GM12878 (cell line): Measurements from ENCODE around the gene PDZD8. TPM values are rescaled to one million over a fixed set of nuclear protein-coding genes. Genes with fewer than 3 reads are reported as not detected.

Experiments used
- ATAC-seq: fragments of 200-7000 bp; cut with Tn5 transposase; 3 replicates; pipeline ENCODE4 v1.9.1; 2020; ENCODE audit warnings: mild to moderate bottlenecking, moderate library complexity
- BruUV-seq: library from RNA; stranded (reverse); fragments of 400-500 nt; replicated peaks from 2 replicates; lab custom pipeline; 2021; lab: Mats Ljungman, UMichigan
- CTCF ChIA-PET: fragments of 300-600 bp; sonication (Branson Sonifier 250); formaldehyde crosslinking; extraction: SDS; loops from one replicate; lab custom pipeline; 2021; ENCODE audit warnings: inconsistent platforms; lab: Yijun Ruan, JAX
- POLR2A ChIA-PET: fragments of 350-600 bp; formaldehyde crosslinking; extraction: SDS; loops from one replicate; lab custom pipeline; 2021; ENCODE audit warnings: inconsistent platforms; lab: Charles Lee
- RAD21 ChIA-PET: fragments of 300-600 bp; sonication (Branson Sonifier 250); formaldehyde crosslinking; loops from one replicate; lab custom pipeline; 2023; ENCODE audit warnings: antibody characterized with exemption; ENCODE audit not compliant: unreplicated experiment; lab: Charles Lee
- SMC1A ChIA-PET: fragments of 300-600 bp; sonication (Branson Sonifier 250); formaldehyde crosslinking; loops from one replicate; lab custom pipeline; 2023; ENCODE audit not compliant: unreplicated experiment, uncharacterized antibody; lab: Charles Lee
- DNase-seq: peaks from one replicate; pipeline ENCODE4 v3.0.0-alpha.2; 2011; ENCODE audit warnings: low read depth, low spot score
- FAIRE-seq: peaks from 3 replicates; lab custom pipeline; 2011; peaks lifted over from hg19 to GRCh38; lab: Jason Lieb, UNC
- H2AFZ ChIP-seq: 2 replicates; pipeline ENCODE4 v1.6.0; 2011; ENCODE audit warnings: low read depth, low read length, control low read depth; ENCODE audit not compliant: control insufficient read depth
- H3K27ac ChIP-seq: 2 replicates; pipeline ENCODE4 v1.5.1; 2011; ENCODE audit warnings: control low read depth; ENCODE audit not compliant: control insufficient read depth, insufficient read depth
- H3K27me3 ChIP-seq, 2 experiments: replicated peaks in 1 of 2; 2 replicates each; pipeline versions ENCODE4 v1.6.0 to v1.6.1; 2011; ENCODE audit warnings: low read length in 1 of 2; ENCODE audit not compliant: control insufficient read depth in 2 of 2, insufficient read depth in 2 of 2
- H3K36me3 ChIP-seq, 2 experiments: 2 replicates each; pipeline ENCODE4 v1.5.1; 2011; ENCODE audit warnings: low read length in 1 of 2; ENCODE audit not compliant: control insufficient read depth in 2 of 2, insufficient read depth in 2 of 2
- H3K4me1 ChIP-seq: 2 replicates; pipeline ENCODE4 v1.6.1; 2011; ENCODE audit warnings: mild to moderate bottlenecking, low read length, moderate library complexity, mixed read lengths; ENCODE audit not compliant: control insufficient read depth, insufficient read depth
- H3K4me2 ChIP-seq: 2 replicates; pipeline ENCODE4 v1.6.0; 2011; ENCODE audit warnings: control low read depth; ENCODE audit not compliant: control insufficient read depth, insufficient read depth
- H3K4me3 ChIP-seq: fragments of 200-600 bp; sonication (generic); 2 replicates; pipeline ENCODE4 v1.5.1; 2016
- H3K79me2 ChIP-seq: 2 replicates; pipeline ENCODE4 v1.6.0; 2011; ENCODE audit warnings: low read length; ENCODE audit not compliant: control insufficient read depth, insufficient read depth
- H3K9ac ChIP-seq: 2 replicates; pipeline ENCODE4 v1.8.0; 2011; ENCODE audit warnings: low read length, control low read depth, mixed read lengths; ENCODE audit not compliant: control insufficient read depth, insufficient read depth
- H3K9me3 ChIP-seq: replicated peaks from 3 replicates; pipeline ENCODE4 v1.5.1; 2011; ENCODE audit warnings: mild to moderate bottlenecking, low read length; ENCODE audit not compliant: control insufficient read depth, insufficient read depth
- H4K20me1 ChIP-seq: 2 replicates; pipeline ENCODE4 v1.6.0; 2011; ENCODE audit not compliant: control insufficient read depth, insufficient read depth
- CHD2 ChIP-seq: IDR thresholded peaks from 2 replicates; pipeline ENCODE4 v1.6.1; 2011; ENCODE audit warnings: low read depth, low read length, improper control_type of control experiment, borderline replicate concordance
- EZH2 ChIP-seq: IDR thresholded peaks from 2 replicates; pipeline ENCODE4 v1.6.1; 2012; ENCODE audit warnings: low read depth, mild to moderate bottlenecking, control low read depth, inconsistent platforms, low read length, borderline replicate concordance; ENCODE audit not compliant: control insufficient read depth
- IKZF1 ChIP-seq: fragments of 450-650 bp; conservative IDR thresholded peaks from 2 replicates; pipeline ENCODE4 v1.6.1; 2017; ENCODE audit warnings: antibody characterized with exemption, mild to moderate bottlenecking
- NFIC ChIP-seq: IDR thresholded peaks from 2 replicates; pipeline ENCODE4 v1.6.1; 2012; ENCODE audit warnings: low read depth, mild to moderate bottlenecking, inconsistent platforms, low read length, moderate library complexity
- NR2C2 ChIP-seq: IDR thresholded peaks from 2 replicates; pipeline ENCODE4 v1.6.1; 2011; ENCODE audit warnings: borderline replicate concordance, low read depth; ENCODE audit not compliant: control insufficient read depth, insufficient read length
- POLR2A ChIP-seq: IDR thresholded peaks from 2 replicates; pipeline ENCODE4 v1.6.1; 2011; ENCODE audit warnings: low read depth, mild to moderate bottlenecking, low read length
- RCOR1 ChIP-seq: conservative IDR thresholded peaks from 2 replicates; pipeline ENCODE4 v1.6.1; 2012; ENCODE audit warnings: low read depth, low read length, improper control_type of control experiment
- SREBF2 ChIP-seq: IDR thresholded peaks from 2 replicates; pipeline ENCODE4 v1.6.1; 2012; ENCODE audit warnings: mild to moderate bottlenecking, low read length
- TARDBP ChIP-seq: IDR thresholded peaks from 2 replicates; pipeline ENCODE4 v1.6.1; 2016; ENCODE audit warnings: borderline replicate concordance
- YBX1 ChIP-seq: fragments of 450-650 bp; IDR thresholded peaks from 2 replicates; pipeline ENCODE4 v1.6.1; 2016; ENCODE audit warnings: antibody characterized with exemption
- YY1 ChIP-seq: IDR thresholded peaks from 2 replicates; pipeline ENCODE4 v1.6.1; 2011; ENCODE audit warnings: low read depth, mild to moderate bottlenecking, low read length
- ZBTB33 ChIP-seq: fragments of 450-650 bp; IDR thresholded peaks from 2 replicates; pipeline ENCODE4 v1.6.1; 2017; ENCODE audit warnings: mild to moderate bottlenecking
- ZBTB4 ChIP-seq: fragments of 450-650 bp; formaldehyde crosslinking; IDR thresholded peaks from 2 replicates; pipeline ENCODE4 v1.4.0; 2022; ENCODE audit warnings: mild to moderate bottlenecking, moderate library complexity
- ZNF24 ChIP-seq: fragments of 450-650 bp; IDR thresholded peaks from 2 replicates; pipeline ENCODE4 v1.6.1; 2017; ENCODE audit warnings: antibody characterized with exemption, mild to moderate bottlenecking
- ZNF592 ChIP-seq: fragments of 450-650 bp; IDR thresholded peaks from 2 replicates; pipeline ENCODE4 v1.6.1; 2017; ENCODE audit warnings: mild to moderate bottlenecking, moderate library complexity
- ZZZ3 ChIP-seq: IDR thresholded peaks from 2 replicates; pipeline ENCODE4 v1.6.1; 2011; ENCODE audit warnings: low read depth; ENCODE audit not compliant: control insufficient read depth, insufficient read length
- WGBS: methylation state at CpG from one replicate; pipeline ENCODE4 v1.1.6; 2016; ENCODE audit warnings: low lambda C conversion rate; ENCODE audit not compliant: insufficient replicate concordance, insufficient coverage; ENCODE audit errors: missing lambda C conversion rate; 5-methylcytosine and 5-hydroxymethylcytosine counted together
- in situ Hi-C: fragments of 300-500 bp; cut with MboI; formaldehyde crosslinking; loops from 9 replicates; pipeline ENCODE4 v1.14.3; 2018; ENCODE audit warnings: mixed read lengths
- intact Hi-C: fragments of 100-400 bp; cut with micrococcal nuclease; formaldehyde crosslinking; loops from one replicate; pipeline ENCODE4 v1.14.2; 2022; ENCODE audit not compliant: unreplicated experiment
- polyA plus RNA-seq, 11 experiments: library from polyadenylated mRNA; depleted of rRNA in 4 of 11; unstranded in 6 of 11; stranded (reverse) in 5 of 11; fragments of >200 nt; fragmentation: Nextera tagmentation in 4 of 11; fragmentation: Illumina TruSeq in 1 of 11; extraction: Ambion mirVana in 4 of 11; extraction: Trizol in 1 of 11; gene quantifications; 1 replicate in 1 of 11; 2 replicates in 10 of 11; pipeline versions ENCODE4 v1.2.1 to v1.2.3, GENCODE V29; 2011 to 2016; ENCODE audit warnings: inconsistent platforms in 2 of 11, missing spikeins in 2 of 11, low read depth in 1 of 11
- total RNA-seq, 4 experiments: library from RNA; depleted of rRNA in 3 of 4; stranded (reverse); fragments of >200 nt in 3 of 4; fragmentation: Illumina TruSeq in 1 of 4; extraction: Trizol in 1 of 4; gene quantifications; 2 replicates each; pipeline versions ENCODE4 v1.2.1 to v1.2.3, GENCODE V29; 2013 to 2021

Gene PDZD8
- total and polyA plus RNA-seq, 10 of the 15 experiments (the other 5 are each of a cell fraction or from before 2014, with no cell fraction given), result 2.0 to 21.2 (median 6.7) TPM

- no peak overlapping the region for H3K4me2 ChIP-seq
- no peaks in the 10 kb centered on the region for H3K9me3 ChIP-seq
- no peaks in the 10 kb centered on the region for H3K79me2 ChIP-seq
- no TSS peak for BruUV-seq
- H3K27me3 ChIP-seq, result peaks cover 0 to 2% of the 10 kb centered on the region in 2 experiments; a peak in 1 of 4 replicates
- WGBS, result 25% methylated on average over 5 of the region's 5 CpGs
- H3K4me1 ChIP-seq, result no peaks in the 10 kb centered on the region
- no peaks in the 10 kb centered on the region for H3K36me3 ChIP-seq
- ATAC-seq (no peak), FAIRE-seq (no peak), DNase-seq (no peak)
- intact Hi-C loops (no loop called here), in situ Hi-C loops (no loop called here)
- TF ChIP-seq ZNF592 (no peak), IKZF1 (no peak), NR2C2 (no peak), YBX1 (no peak), ZBTB4 (no peak), ZBTB33 (no peak), YY1 (no peak), NFIC (no peak), CHD2 (no peak), SREBF2 (no peak), ZZZ3 (no peak), POLR2A (no peak), RCOR1 (no peak), ZNF24 (no peak), EZH2 (no peak), TARDBP (no peak)
- ChIA-PET POLR2A (no interaction called here), RAD21 (no interaction called here), SMC1A (interaction anchor here (1.0 to 1.6 kb wide), 5 partner anchors 8 to 67 kb away, joined by 3 to 5 read pairs (median 4); no protein-coding TSS in a partner anchor), CTCF (interaction anchor here (0.7 to 2.0 kb wide), 3 partner anchors 10 to 86 kb away, joined by 3 to 5 read pairs (median 3); no protein-coding TSS in a partner anchor)
- no peak overlapping the region for H2AFZ ChIP-seq
- H3K27ac ChIP-seq, result no peak overlapping the region
- no peak overlapping the region for H3K4me3 ChIP-seq
- H4K20me1 ChIP-seq, result no peaks in the 10 kb centered on the region; the same call in 1 of the 2 replicates
- no peak overlapping the region for H3K9ac ChIP-seq
Measured at GRCh38 chr10:117412469-117413010, 37.3 kb upstream of the PDZD8 start.
